Naive thymus-derived CD4-positive, alpha-beta T cell (primary cell): Measurements from ENCODE around the gene ATG9B. TPM values are rescaled to one million over a fixed set of nuclear protein-coding genes. Genes with fewer than 3 reads are reported as not detected.

Experiments used
- ATAC-seq: fragments of 150-1000 bp; cut with Tn5 transposase; 2 replicates; pipeline ENCODE4 v1.10.0; 2021; ENCODE audit warnings: mild to moderate bottlenecking, moderate library complexity
- CTCF ChIA-PET: fragments of 350-600 bp; sonication (Branson Sonifier 250); formaldehyde crosslinking; loops from one replicate; lab custom pipeline; 2021; ENCODE audit warnings: antibody characterized with exemption; lab: Charles Lee
- POLR2A ChIA-PET: fragments of 350-600 bp; sonication (Branson Sonifier 250); formaldehyde crosslinking; loops from one replicate; lab custom pipeline; 2021; ENCODE audit warnings: antibody characterized with exemption, inconsistent platforms; lab: Charles Lee
- DNase-seq, 9 donors: peaks; one replicate each; pipeline versions ENCODE4 v3.0.0 to v3.0.0-alpha.2; 2020 to 2022; ENCODE audit warnings: mixed read lengths in 1 of 9
- H3K27ac ChIP-seq: one replicate; pipeline ENCODE4 v1.7.0; 2013; ENCODE audit warnings: mild to moderate bottlenecking, low read depth, low read length, moderate library complexity
- H3K27me3 ChIP-seq, 2 donors: one replicate each; pipeline ENCODE4 v1.7.0; 2013; ENCODE audit warnings: low read length in 2 of 2, mild to moderate bottlenecking in 2 of 2, moderate library complexity in 2 of 2; ENCODE audit not compliant: control insufficient read depth in 2 of 2, insufficient read depth in 2 of 2
- H3K36me3 ChIP-seq, 3 experiments: 1 replicate in 2 of 3; 2 replicates in 1 of 3; pipeline ENCODE4 v1.7.0; 2013; ENCODE audit warnings: low read length in 3 of 3, mild to moderate bottlenecking in 3 of 3, moderate library complexity in 1 of 3; ENCODE audit not compliant: insufficient read depth in 3 of 3, control insufficient read depth in 2 of 3
- H3K4me1 ChIP-seq, 2 donors: one replicate each; pipeline ENCODE4 v1.7.0; 2013; ENCODE audit warnings: low read length in 2 of 2, mild to moderate bottlenecking in 2 of 2, moderate library complexity in 1 of 2; ENCODE audit not compliant: control insufficient read depth in 2 of 2, insufficient read depth in 2 of 2
- H3K4me3 ChIP-seq: 2 replicates; pipeline ENCODE4 v1.7.0; 2013; ENCODE audit warnings: mild to moderate bottlenecking, low read length
- H3K9me3 ChIP-seq, 3 experiments: 1 replicate in 2 of 3; 2 replicates in 1 of 3; pipeline ENCODE4 v1.7.0; 2013; ENCODE audit warnings: low read length in 3 of 3; ENCODE audit not compliant: control insufficient read depth in 2 of 3
- H3K27ac Mint-ChIP-seq, 9 donors: one replicate each; pipeline ENCODE4 v1.8.0; 2020 to 2022; ENCODE audit warnings: mixed read lengths in 9 of 9, mild to moderate bottlenecking in 8 of 9, moderate library complexity in 5 of 9, inconsistent platforms in 2 of 9
- H3K27me3 Mint-ChIP-seq, 5 donors: one replicate each; pipeline ENCODE4 v1.8.0; 2021 to 2022; ENCODE audit warnings: mixed read lengths in 5 of 5, mild to moderate bottlenecking in 1 of 5
- H3K36me3 Mint-ChIP-seq, 5 donors: one replicate each; pipeline ENCODE4 v1.8.0; 2020 to 2022; ENCODE audit warnings: mixed read lengths in 5 of 5, mild to moderate bottlenecking in 3 of 5, inconsistent platforms in 1 of 5
- H3K4me1 Mint-ChIP-seq, 7 donors: one replicate each; pipeline ENCODE4 v1.8.0; 2020 to 2022; ENCODE audit warnings: mixed read lengths in 7 of 7, mild to moderate bottlenecking in 3 of 7, inconsistent platforms in 1 of 7
- H3K4me3 Mint-ChIP-seq, 10 donors: one replicate each; pipeline ENCODE4 v1.8.0; 2020 to 2022; ENCODE audit warnings: mild to moderate bottlenecking in 10 of 10, mixed read lengths in 10 of 10, moderate library complexity in 6 of 10, inconsistent platforms in 2 of 10
- H3K9me3 Mint-ChIP-seq, 11 donors: one replicate each; pipeline ENCODE4 v1.8.0; 2020 to 2022; ENCODE audit warnings: mixed read lengths in 11 of 11, mild to moderate bottlenecking in 4 of 11, inconsistent platforms in 1 of 11, moderate library complexity in 1 of 11
- intact Hi-C, 2 donors: fragments of 100-400 bp; cut with micrococcal nuclease; formaldehyde crosslinking; loops; one replicate each; pipeline ENCODE4 v1.15.1; 2023
- polyA plus RNA-seq, 2 donors: library from polyadenylated mRNA; unstranded; fragments of 300-500 nt; fragmentation: Illumina TruSeq; gene quantifications; one replicate each; pipeline ENCODE4 v1.2.3, GENCODE V29; 2021
- total RNA-seq, 6 experiments: library from RNA in 5 of 6; stranded (reverse) in 5 of 6; gene quantifications; 1 replicate in 5 of 6; 2 replicates in 1 of 6; pipeline ENCODE4 v1.2.3 and lab custom pipeline; 2021 to 2026

Gene ATG9B
- total and polyA plus RNA-seq, 7 experiments from 2014 or later = 11.3 to 49.4 (median 27.0) TPM

DNA sequence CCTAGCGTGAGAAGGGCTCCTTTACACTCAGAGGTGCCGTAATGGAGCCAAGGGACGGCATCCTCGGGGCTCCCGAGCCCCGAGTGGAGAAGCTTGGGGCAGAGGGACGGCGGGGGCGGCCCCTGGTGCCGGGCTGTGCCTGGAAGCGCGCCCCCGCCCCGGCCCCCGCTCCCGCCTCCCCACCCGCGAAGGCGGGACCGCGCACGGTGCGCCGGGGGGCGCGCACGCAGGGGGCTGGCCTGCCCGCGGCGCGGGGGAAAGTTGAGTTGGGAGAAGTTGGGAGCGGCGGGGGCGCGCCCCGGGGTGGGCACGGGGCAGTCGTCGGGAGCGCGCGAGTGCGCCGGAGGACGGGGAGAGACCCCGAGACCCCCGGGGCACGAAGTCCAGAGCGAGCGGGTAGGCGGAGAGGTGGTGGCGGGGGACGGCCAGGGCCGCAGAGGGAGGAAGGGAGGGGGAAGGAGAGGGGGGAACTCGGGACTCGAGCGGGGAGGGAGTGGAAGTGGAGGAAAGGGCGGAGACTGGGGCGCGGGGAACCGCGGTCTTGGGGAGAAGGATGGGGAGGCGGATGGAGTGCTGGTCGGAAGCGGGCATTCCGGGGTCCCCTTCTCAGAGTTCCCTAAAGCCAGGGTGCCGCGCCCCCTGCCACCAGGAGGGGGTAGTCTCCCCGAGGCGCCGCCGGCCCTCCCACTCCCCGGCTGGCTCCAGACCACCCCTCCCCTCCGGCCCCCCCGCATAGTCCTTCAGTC, 35.2 kb upstream of the ATG9B start, which contains the start of gene SLC4A2:
Gene SLC4A2 (plus strand): TSS at position 223 of the 746 bp plus-strand sequence. CDS start 2,399 bp downstream, outside the sequence.
- peaks cover 25 to 32% of the 10 kb centered on the region in 2 donors for H3K4me1 ChIP-seq
- Mint-ChIP-seq H3K27me3 (no peaks in the 10 kb centered on the region), H3K36me3 (peaks cover 0 to 3% (median 0%) of the 10 kb centered on the region in 5 donors), H3K4me3 (peak within 1 kb of the TSS; percentile 91 to 99 (median 94)), H3K4me1 (peaks cover 25 to 38% (median 35%) of the 10 kb centered on the region in 7 donors), H3K27ac (peak within 1 kb of the TSS; percentile 86 to 96 (median 93)), H3K9me3 (peaks cover 0 to 1% (median 0%) of the 10 kb centered on the region in 11 donors)
- CTCF ChIA-PET = interaction anchor here (1.2 to 3.5 kb wide), 2 partner anchors 25 to 41 kb away, joined by 7 to 15 read pairs; partner anchors contain the start of gene TMUB1
- intact Hi-C loops = loop anchor here (1.0 to 5.0 kb wide), 9 partner anchors 8 to 691 kb away; partner anchors contain the start of genes REPIN1 (in 1 of the 2) and ZNF775 (in 1 of the 2)
- DNase-seq (peak; percentile 46 to 82 (median 61)), ATAC-seq (peak; percentile 37)
- H3K27ac ChIP-seq = peak within 1 kb of the TSS; percentile 92
- no peaks in the 10 kb centered on the region for H3K9me3 ChIP-seq
- H3K4me3 ChIP-seq = peak within 1 kb of the TSS; percentile 78
- H3K27me3 ChIP-seq = no peaks in the 10 kb centered on the region
- POLR2A ChIA-PET = interaction anchor here (0.5 to 2.8 kb wide), 7 partner anchors 21 to 83 kb away, joined by 3 to 14 read pairs (median 6); partner anchors contain the start of genes ABCB8, FASTK and TMUB1
- peaks cover 0 to 3% (median 0%) of the 10 kb centered on the region in 3 experiments for H3K36me3 ChIP-seq

DNA sequence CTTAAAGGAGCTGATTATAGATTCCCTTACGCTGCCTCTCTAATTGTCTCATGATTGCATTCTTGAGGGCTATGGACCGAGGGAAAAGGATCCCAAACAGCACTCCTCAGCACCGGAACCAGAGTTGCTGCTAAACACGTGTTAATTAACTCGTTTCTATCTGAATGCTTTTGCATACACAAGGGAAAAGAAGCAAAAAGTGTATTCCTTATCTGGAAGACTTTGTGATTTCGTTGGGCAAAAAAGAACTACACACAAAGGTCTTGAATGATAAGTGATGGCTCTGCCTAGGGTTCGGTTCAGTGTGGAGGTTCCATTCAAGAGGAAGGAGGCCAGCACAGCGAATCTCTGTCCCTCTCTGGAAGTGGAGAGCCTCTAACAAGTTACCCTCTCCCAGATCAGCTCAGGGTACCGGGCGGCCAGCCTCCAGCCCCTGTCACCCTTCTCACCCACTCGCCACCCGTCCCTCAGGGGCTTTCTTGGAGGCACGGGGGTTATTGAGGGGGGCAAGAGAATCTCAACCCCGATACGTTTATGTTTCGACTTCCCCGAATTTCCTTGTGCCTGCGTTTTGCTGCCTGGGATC, 34.6 kb upstream of the ATG9B start:
- H3K4me1 ChIP-seq = peaks cover 25 to 32% of the 10 kb centered on the region in 2 donors
- Mint-ChIP-seq H3K27ac (peak overlapping the region; percentile 86 to 96 (median 93)), H3K36me3 (peaks cover 0 to 3% (median 0%) of the 10 kb centered on the region in 5 donors), H3K27me3 (no peaks in the 10 kb centered on the region), H3K4me1 (peaks cover 25 to 38% (median 36%) of the 10 kb centered on the region in 7 donors), H3K9me3 (peaks cover 0 to 1% (median 0%) of the 10 kb centered on the region in 11 donors), H3K4me3 (peak overlapping the region; percentile 91 to 99 (median 94))
- peak overlapping the region; percentile 92 for H3K27ac ChIP-seq
- POLR2A ChIA-PET = interaction anchor here (1.0 to 2.8 kb wide), 9 partner anchors 22 to 83 kb away, joined by 3 to 14 read pairs (median 3); partner anchors contain the start of genes ABCB8, FASTK and TMUB1
- ATAC-seq (no peak), DNase-seq (peak in 2 of 9 donors; percentile 26 to 37)
- H3K9me3 ChIP-seq = no peaks in the 10 kb centered on the region
- no peaks in the 10 kb centered on the region for H3K27me3 ChIP-seq
- intact Hi-C loops = loop anchor here (1.0 to 5.0 kb wide), 15 partner anchors 8 to 1221 kb away; partner anchors contain the start of genes ABCB8 (in 2 of the 2), ABCF2 (in 2 of the 2), FASTK (in 2 of the 2) and REPIN1 (in 1 of the 2)
- CTCF ChIA-PET = interaction anchor here (1.2 to 3.5 kb wide), 2 partner anchors 26 to 40 kb away, joined by 7 to 15 read pairs; partner anchors contain the start of gene TMUB1
- H3K4me3 ChIP-seq = peak overlapping the region; percentile 78
- H3K36me3 ChIP-seq = no peaks in the 10 kb centered on the region

DNA sequence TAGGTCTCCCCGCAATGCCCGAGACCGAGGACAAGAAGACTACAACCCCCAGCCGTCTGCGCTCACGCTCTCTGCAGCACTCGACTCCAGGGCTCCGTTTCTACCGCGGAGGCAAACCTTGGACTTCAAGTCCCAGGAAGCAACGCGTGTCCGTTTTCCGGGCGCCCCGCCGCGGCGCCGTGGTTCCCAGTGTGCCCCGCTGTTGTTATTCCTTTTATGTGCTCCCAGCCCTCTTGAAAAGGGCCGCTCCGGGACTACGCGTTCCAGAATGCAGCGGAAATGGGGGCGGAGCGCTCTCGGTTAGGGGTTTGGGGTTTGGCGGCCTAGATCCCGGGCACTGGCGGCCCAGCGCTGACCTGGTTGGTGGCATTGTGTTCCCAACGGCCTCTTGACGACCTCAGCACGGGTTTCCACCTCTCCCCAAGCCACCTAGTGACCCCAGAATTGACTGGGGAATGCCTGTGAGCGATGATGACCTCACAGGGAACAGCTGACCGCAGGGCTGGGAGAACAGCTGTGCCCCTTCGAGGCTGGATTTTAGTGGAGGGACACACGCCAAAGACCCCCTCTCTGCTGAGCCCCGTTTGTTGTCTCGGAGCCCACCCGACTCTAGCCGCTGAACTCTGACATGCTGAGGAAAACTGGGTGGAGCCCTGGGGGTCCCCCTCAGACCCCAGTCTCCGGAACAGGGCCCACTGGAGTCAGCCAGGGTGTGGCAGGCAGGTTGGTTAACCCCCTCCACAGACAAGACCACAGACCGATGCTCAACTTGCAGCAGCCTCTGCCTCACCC, 33.9 kb upstream of the ATG9B start:
- peaks cover 0 to 3% (median 0%) of the 10 kb centered on the region in 5 donors for H3K36me3 Mint-ChIP-seq
- H3K36me3 ChIP-seq = no peaks in the 10 kb centered on the region
- peak overlapping the region; percentile 78 for H3K4me3 ChIP-seq
- H3K27me3 Mint-ChIP-seq = no peaks in the 10 kb centered on the region
- H3K4me1 ChIP-seq = peaks cover 25 to 32% of the 10 kb centered on the region in 2 donors
- H3K27ac Mint-ChIP-seq = peak overlapping the region; percentile 86 to 96 (median 93)
- H3K9me3 Mint-ChIP-seq = peaks cover 0 to 1% (median 0%) of the 10 kb centered on the region in 11 donors
- peak overlapping the region; percentile 92 for H3K27ac ChIP-seq
- intact Hi-C loops = loop anchor here (1.0 to 5.0 kb wide), 13 partner anchors 22 to 1220 kb away; partner anchors contain the start of genes ABCB8 (in 2 of the 2), ABCF2 (in 2 of the 2), FASTK (in 2 of the 2) and REPIN1 (in 1 of the 2)
- peak; percentile 96 for ATAC-seq
- H3K4me3 Mint-ChIP-seq = peak overlapping the region; percentile 91 to 99 (median 94)
- H3K4me1 Mint-ChIP-seq = peaks cover 25 to 41% (median 38%) of the 10 kb centered on the region in 7 donors
- no peaks in the 10 kb centered on the region for H3K9me3 ChIP-seq
- CTCF ChIA-PET = interaction anchor here (1.0 to 3.5 kb wide), 3 partner anchors 26 to 52 kb away, joined by 3 to 15 read pairs (median 7); partner anchors contain the start of gene TMUB1
- peak; percentile 80 to 99 (median 97) for DNase-seq
- H3K27me3 ChIP-seq = no peaks in the 10 kb centered on the region
- POLR2A ChIA-PET = interaction anchor here (1.0 to 2.8 kb wide), 10 partner anchors 23 to 82 kb away, joined by 3 to 14 read pairs (median 4); partner anchors contain the start of genes ABCB8, FASTK and TMUB1

DNA sequence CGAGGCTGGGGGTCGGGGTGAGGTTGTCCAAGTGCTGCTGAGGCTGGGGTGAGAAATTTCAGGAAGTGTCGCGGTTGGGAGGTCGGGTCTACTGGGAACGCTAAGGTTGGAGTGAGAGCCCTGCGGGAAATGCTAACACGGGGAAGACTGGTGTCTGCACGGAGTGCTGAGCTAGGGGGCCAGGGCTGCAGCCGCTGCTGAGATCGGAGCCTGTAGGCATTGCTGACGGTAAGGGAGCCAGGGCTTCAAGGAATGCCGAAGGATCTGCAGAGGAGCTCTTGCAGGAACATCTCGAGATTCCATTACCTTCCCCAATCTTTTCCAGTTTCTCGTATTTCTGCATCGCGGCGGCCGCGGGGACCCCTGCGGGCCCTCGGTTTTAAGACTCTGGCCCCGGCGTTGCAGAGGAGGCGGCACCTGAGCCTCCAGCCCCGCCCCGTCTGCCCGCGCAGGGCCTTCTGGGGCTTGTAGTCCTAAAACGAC, 33.3 kb upstream of the ATG9B start, which contains the start of gene CDK5:
Gene CDK5 (minus strand): TSS at position 392 of the 483 bp plus-strand sequence. CDS start 49 bp downstream, at position 343.
- H3K27ac Mint-ChIP-seq = peak within 1 kb of the TSS; percentile 86 to 96 (median 93)
- Histone ChIP-seq H3K4me3 (peak within 1 kb of the TSS; percentile 78), H3K36me3 (no peaks in the 10 kb centered on the region), H3K27me3 (no peaks in the 10 kb centered on the region), H3K9me3 (no peaks in the 10 kb centered on the region), H3K4me1 (peaks cover 25 to 32% of the 10 kb centered on the region in 2 donors), H3K27ac (peak within 1 kb of the TSS; percentile 92)
- peaks cover 0 to 2% (median 0%) of the 10 kb centered on the region in 5 donors for H3K27me3 Mint-ChIP-seq
- ATAC-seq (peak; percentile 0), DNase-seq (no peak)
- CTCF ChIA-PET = interaction anchor here (1.0 to 3.5 kb wide), 2 partner anchors 27 to 52 kb away, joined by 3 to 15 read pairs; partner anchors contain the start of gene TMUB1
- H3K4me3 Mint-ChIP-seq = peak within 1 kb of the TSS; percentile 91 to 99 (median 94)
- H3K4me1 Mint-ChIP-seq = peaks cover 29 to 48% (median 43%) of the 10 kb centered on the region in 7 donors
- POLR2A ChIA-PET = interaction anchor here (0.7 to 2.7 kb wide), 4 partner anchors 25 to 44 kb away, joined by 4 to 10 read pairs (median 6); partner anchors contain the start of gene ABCB8
- H3K9me3 Mint-ChIP-seq = peaks cover 0 to 1% (median 0%) of the 10 kb centered on the region in 11 donors
- intact Hi-C loops = loop anchor here (5.0 kb wide), 4 partner anchors 35 to 575 kb away; no protein-coding TSS in a partner anchor
- H3K36me3 Mint-ChIP-seq = peaks cover 0 to 4% (median 3%) of the 10 kb centered on the region in 5 donors
